Astrocyte of the cerebellum (primary cell): Measurements from ENCODE around the gene CIDEA.

Experiments used
- DNase-seq: peaks from one replicate; pipeline ENCODE4 v3.0.0-alpha.2; 2011; ENCODE audit warnings: low read depth
- H3K4me3 ChIP-seq: 2 replicates; pipeline ENCODE4 v1.5.1; 2011; ENCODE audit warnings: mild to moderate bottlenecking, low read depth, low read length, moderate library complexity
- in situ Hi-C: cut with HindIII; loops from 2 replicates; pipeline ENCODE4 v1.10.0; 2017; ENCODE audit warnings: low sequenced_read_pairs
- TF ChIP-seq, protein P1 (sequence below): IDR thresholded peaks from 2 replicates; pipeline ENCODE4 v1.5.1; 2012; ENCODE audit warnings: low read length, low read depth, moderate library complexity, mild to moderate bottlenecking; ENCODE audit errors: missing control alignments

CIDEA gene

DNA sequence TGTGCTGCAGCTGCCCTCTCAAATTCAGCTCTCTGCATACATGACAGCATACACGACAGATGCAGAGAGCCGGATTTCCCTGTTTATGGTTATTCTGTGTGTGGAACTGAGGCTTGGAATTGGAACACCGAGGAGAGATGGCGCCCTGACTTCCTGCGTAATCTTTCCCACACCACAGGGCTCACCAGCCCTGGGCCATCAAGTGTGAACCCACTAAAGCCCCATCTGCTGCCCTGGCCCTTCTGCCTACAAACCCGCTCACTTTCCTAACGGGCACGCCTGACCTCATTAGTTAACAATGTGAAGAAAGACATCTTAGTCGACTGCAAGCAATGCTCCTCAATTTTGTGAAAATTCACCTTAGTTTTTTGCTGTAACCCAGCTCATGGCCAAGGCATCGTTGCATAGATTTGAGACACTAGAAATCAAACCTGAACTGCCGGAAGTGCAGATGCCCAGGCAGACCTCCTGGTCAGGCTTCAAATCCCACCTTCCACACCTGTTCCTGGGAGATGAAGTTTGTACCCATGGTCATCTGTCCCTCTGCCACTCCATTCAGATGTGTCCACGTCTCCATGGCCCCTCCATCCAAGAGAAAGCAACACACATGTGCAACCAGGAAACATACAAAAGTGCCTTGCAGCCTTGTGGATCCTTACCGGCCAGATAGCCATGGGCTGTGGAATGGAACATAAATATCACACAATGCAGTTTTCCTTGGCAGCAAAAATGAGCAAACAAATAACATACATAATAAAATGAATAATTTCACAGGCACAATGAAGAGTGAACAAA lies 5.0 kb upstream of the CIDEA start:
- DNase-seq = no peak

GRCh38 chr18:12251311-12251710 lies 2.9 kb upstream of the CIDEA start:
- in situ Hi-C loops = no loop called here
- no peak overlapping the region for H3K4me3 ChIP-seq
- DNase-seq = no peak
- TF ChIP-seq, protein P1, sequence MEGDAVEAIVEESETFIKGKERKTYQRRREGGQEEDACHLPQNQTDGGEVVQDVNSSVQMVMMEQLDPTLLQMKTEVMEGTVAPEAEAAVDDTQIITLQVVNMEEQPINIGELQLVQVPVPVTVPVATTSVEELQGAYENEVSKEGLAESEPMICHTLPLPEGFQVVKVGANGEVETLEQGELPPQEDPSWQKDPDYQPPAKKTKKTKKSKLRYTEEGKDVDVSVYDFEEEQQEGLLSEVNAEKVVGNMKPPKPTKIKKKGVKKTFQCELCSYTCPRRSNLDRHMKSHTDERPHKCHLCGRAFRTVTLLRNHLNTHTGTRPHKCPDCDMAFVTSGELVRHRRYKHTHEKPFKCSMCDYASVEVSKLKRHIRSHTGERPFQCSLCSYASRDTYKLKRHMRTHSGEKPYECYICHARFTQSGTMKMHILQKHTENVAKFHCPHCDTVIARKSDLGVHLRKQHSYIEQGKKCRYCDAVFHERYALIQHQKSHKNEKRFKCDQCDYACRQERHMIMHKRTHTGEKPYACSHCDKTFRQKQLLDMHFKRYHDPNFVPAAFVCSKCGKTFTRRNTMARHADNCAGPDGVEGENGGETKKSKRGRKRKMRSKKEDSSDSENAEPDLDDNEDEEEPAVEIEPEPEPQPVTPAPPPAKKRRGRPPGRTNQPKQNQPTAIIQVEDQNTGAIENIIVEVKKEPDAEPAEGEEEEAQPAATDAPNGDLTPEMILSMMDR = no peak

More for the DNA sequence above, 5.0 kb upstream of the CIDEA start:
- no peak overlapping the region for H3K4me3 ChIP-seq
- in situ Hi-C loops = no loop called here
- TF ChIP-seq, protein P1 = no peak

DNA sequence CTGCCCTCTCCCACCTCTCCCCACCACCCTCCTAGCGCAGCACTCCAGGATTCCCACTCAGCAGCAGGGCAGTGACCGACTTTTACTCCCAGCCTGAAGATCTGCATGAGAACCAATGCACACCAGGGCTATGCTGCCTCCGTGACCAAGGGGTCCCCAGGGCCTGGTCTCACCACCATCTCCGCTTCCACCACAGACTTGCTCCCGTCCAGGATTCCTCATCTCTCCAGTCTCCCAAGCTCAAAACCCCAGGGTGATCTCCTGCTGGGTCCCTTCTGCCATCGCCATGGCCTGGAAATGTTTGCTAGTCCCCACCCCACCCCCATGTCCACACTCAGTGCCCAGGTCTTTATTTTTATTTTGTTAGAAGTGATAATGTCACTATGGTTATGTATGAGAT lies 2.1 kb upstream of the CIDEA start:
- H3K4me3 ChIP-seq = no peak overlapping the region
- DNase-seq = no peak
- TF ChIP-seq, protein P1 = no peak
- in situ Hi-C loops = no loop called here

GRCh38 chr18:12253027-12253426 lies 1.1 kb upstream of the CIDEA start:
- DNase-seq = no peak
- in situ Hi-C loops = no loop called here
- TF ChIP-seq, protein P1 = no peak
- H3K4me3 ChIP-seq = no peak overlapping the region

DNA sequence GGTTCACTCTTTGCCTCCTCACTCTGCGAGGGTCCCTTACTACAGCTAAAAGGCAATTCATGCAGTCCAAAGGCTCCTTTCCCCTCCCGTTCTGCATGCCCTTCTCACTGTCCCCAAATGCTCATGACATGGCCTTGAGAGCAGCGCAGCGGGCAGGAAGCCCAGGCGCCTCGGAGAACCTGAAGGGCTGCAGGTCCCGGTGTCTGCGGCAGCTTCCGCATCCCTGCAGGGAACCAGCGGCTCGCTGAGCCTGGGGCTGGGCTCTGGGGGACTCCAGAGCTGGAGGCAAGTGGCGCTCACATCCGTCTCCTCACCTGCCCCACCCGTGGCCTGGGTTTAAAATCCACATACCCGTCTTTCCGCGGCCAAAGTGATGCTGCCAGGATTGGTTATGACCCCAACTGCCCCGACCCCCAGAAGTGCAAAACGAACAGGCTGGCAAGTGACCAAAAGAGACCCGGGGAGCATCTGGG lies 462 bp upstream of the CIDEA start:
- in situ Hi-C loops = no loop called here
- TF ChIP-seq, protein P1 = no peak

DNA sequence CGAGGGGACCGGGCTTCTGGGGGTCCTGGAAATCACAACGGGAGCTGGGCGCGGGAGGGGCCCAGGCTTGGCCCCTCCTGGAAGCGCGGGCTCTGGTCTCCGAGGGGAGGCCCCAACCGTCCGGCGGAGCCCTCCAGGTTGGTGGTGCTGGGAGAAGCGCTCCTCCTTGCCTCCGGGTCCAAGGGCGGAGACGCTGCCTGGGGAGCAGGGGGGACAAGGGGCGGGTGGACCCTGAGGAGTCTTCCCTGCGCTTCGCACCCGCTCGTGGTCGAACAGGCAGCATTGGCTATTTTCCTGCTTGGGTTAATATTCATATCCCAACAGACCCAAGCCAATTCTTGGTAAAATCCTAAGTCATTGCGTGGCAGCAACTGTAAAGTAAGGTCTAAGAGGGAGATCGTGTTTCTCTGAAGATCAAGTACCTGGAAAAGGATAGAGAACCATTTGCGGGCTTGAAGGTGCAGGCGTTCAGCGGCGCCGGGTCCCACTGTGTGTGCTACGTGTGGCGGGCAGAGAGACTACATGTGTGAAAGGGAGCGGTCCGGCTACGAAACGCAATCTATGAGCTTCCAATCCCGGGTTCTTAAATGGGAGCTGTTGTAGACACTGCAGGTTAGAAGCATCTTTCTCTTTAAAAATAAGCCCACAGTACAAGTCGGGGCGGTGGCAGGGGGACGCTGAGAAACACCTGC lies 805 bp downstream of the CIDEA start:
- TF ChIP-seq, protein P1 = no peak
- no peak overlapping the region for H3K4me3 ChIP-seq
- no peak for DNase-seq
- in situ Hi-C loops = no loop called here

More for the DNA sequence above, 462 bp upstream of the CIDEA start:
- H3K4me3 ChIP-seq = peak overlapping the region; percentile 35
- no peak for DNase-seq
